Loucy (cell line): ENCODE data around the gene RXRA.

Experiments used
- H2AFZ ChIP-seq: fragments of 200-600 bp; sonication (generic); 2 replicates; pipeline ENCODE4 v1.6.0; 2016; ENCODE audit warnings: antibody characterized with exemption, mild to moderate bottlenecking, low read length, moderate library complexity
- H3F3A ChIP-seq: fragments of 200-600 bp; 2 replicates; pipeline ENCODE4 v1.6.0; 2016; ENCODE audit warnings: antibody characterized with exemption, low read depth, mild to moderate bottlenecking
- H3K27me3 ChIP-seq: fragments of 200-600 bp; sonication (generic); 2 replicates; pipeline ENCODE4 v1.6.1; 2014; ENCODE audit warnings: low read length, mild to moderate bottlenecking; ENCODE audit not compliant: insufficient read depth, poor library complexity, severe bottlenecking
- H3K36me3 ChIP-seq: fragments of 200-600 bp; sonication (generic); 2 replicates; pipeline ENCODE4 v1.6.1; 2016; ENCODE audit warnings: low read length; ENCODE audit not compliant: insufficient read depth
- H3K4me1 ChIP-seq: fragments of 200-600 bp; sonication (generic); 2 replicates; pipeline ENCODE4 v1.5.1; 2014; ENCODE audit warnings: low read length, mild to moderate bottlenecking; ENCODE audit not compliant: insufficient read depth, poor library complexity, severe bottlenecking
- H3K4me2 ChIP-seq: fragments of 200-600 bp; sonication (generic); 2 replicates; pipeline ENCODE4 v1.6.0; 2014; ENCODE audit warnings: antibody characterized with exemption, low read length, low read depth, mild to moderate bottlenecking; ENCODE audit not compliant: poor library complexity, severe bottlenecking
- H3K4me3 ChIP-seq: fragments of 200-600 bp; sonication (generic); 2 replicates; pipeline ENCODE4 v1.5.1; 2014; ENCODE audit warnings: low read length, mild to moderate bottlenecking, mixed read lengths; ENCODE audit not compliant: poor library complexity, severe bottlenecking
- H3K79me2 ChIP-seq: fragments of 200-600 bp; sonication (generic); 2 replicates; pipeline ENCODE4 v1.6.1; 2014; ENCODE audit warnings: low read length; ENCODE audit not compliant: insufficient read depth
- H3K9ac ChIP-seq: fragments of 200-600 bp; sonication (generic); 2 replicates; pipeline ENCODE4 v1.6.0; 2014; ENCODE audit warnings: mild to moderate bottlenecking, low read depth, low read length, moderate library complexity; ENCODE audit not compliant: poor library complexity, severe bottlenecking
- H3K9me2 ChIP-seq: fragments of 200-600 bp; sonication (generic); replicated peaks from 2 replicates; pipeline ENCODE4 v1.6.1; 2016; ENCODE audit warnings: low read depth, low read length, mixed read lengths
- H3K9me3 ChIP-seq: fragments of 200-600 bp; sonication (generic); 2 replicates; pipeline ENCODE4 v1.6.1; 2014; ENCODE audit warnings: mild to moderate bottlenecking, antibody characterized with exemption, low read length, low read depth; ENCODE audit not compliant: insufficient read depth
- H4K20me1 ChIP-seq: fragments of 200-600 bp; sonication (generic); 2 replicates; pipeline ENCODE4 v1.6.0; 2014; ENCODE audit warnings: antibody characterized with exemption, low read length, mild to moderate bottlenecking; ENCODE audit not compliant: insufficient read depth, poor library complexity, severe bottlenecking
- CTCF ChIP-seq: fragments of 200-600 bp; sonication (generic); conservative IDR thresholded peaks from 2 replicates; pipeline ENCODE4 v1.5.1; 2014; ENCODE audit warnings: mild to moderate bottlenecking, antibody characterized with exemption, low read length
- EZH2phosphoT487 ChIP-seq: fragments of 200-600 bp; IDR thresholded peaks from 2 replicates; pipeline ENCODE4 v1.6.1; 2018; ENCODE audit warnings: antibody characterized with exemption, mild to moderate bottlenecking, moderate library complexity, borderline replicate concordance

Gene RXRA

GRCh38 chr9:134424818-134425217, 98.6 kb downstream of the RXRA start:
- Histone ChIP-seq H3K4me3 (no peak overlapping the region), H3K9me2 (no peaks in the 10 kb centered on the region), H3K79me2 (no peaks in the 10 kb centered on the region), H3K4me2 (no peak overlapping the region), H2AFZ (no peak overlapping the region), H3F3A (no peaks in the 10 kb centered on the region), H3K9ac (no peak overlapping the region), H3K27me3 (no peaks in the 10 kb centered on the region), H3K36me3 (peaks cover 70% of the 10 kb centered on the region; the same call in 1 of the 2 replicates), H3K4me1 (no peaks in the 10 kb centered on the region), H3K9me3 (no peaks in the 10 kb centered on the region), H4K20me1 (no peaks in the 10 kb centered on the region)
- TF ChIP-seq CTCF (no peak), EZH2phosphoT487 (no peak)

- no peak overlapping the region for H3K4me3 ChIP-seq
- no peaks in the 10 kb centered on the region for H4K20me1 ChIP-seq
- H3K36me3 ChIP-seq: peaks cover 69% of the 10 kb centered on the region; the same call in 1 of the 2 replicates
- H3K27me3 ChIP-seq: no peaks in the 10 kb centered on the region
- no peaks in the 10 kb centered on the region for H3F3A ChIP-seq
- H2AFZ ChIP-seq: no peak overlapping the region
- no peaks in the 10 kb centered on the region for H3K4me1 ChIP-seq
- H3K4me2 ChIP-seq: no peak overlapping the region
- H3K9ac ChIP-seq: no peak overlapping the region
- no peak for TF ChIP-seq CTCF
- TF ChIP-seq EZH2phosphoT487: no peak
- no peaks in the 10 kb centered on the region for H3K9me2 ChIP-seq
- no peaks in the 10 kb centered on the region for H3K79me2 ChIP-seq
- no peaks in the 10 kb centered on the region for H3K9me3 ChIP-seq
Measured at GRCh38 chr9:134425401-134425800, 99.1 kb downstream of the RXRA start.

- H3K4me1 ChIP-seq: no peaks in the 10 kb centered on the region
- H3K4me2 ChIP-seq: no peak overlapping the region
- H3K27me3 ChIP-seq: no peaks in the 10 kb centered on the region
- H3F3A ChIP-seq: no peaks in the 10 kb centered on the region
- peaks cover 69% of the 10 kb centered on the region; the same call in 1 of the 2 replicates for H3K36me3 ChIP-seq
- H2AFZ ChIP-seq: no peak overlapping the region
- TF ChIP-seq EZH2phosphoT487: no peak
- TF ChIP-seq CTCF: no peak
- no peaks in the 10 kb centered on the region for H3K79me2 ChIP-seq
- no peak overlapping the region for H3K4me3 ChIP-seq
- H4K20me1 ChIP-seq: no peaks in the 10 kb centered on the region
- no peaks in the 10 kb centered on the region for H3K9me2 ChIP-seq
- no peak overlapping the region for H3K9ac ChIP-seq
- H3K9me3 ChIP-seq: no peaks in the 10 kb centered on the region
Measured at GRCh38 chr9:134425812-134426211, 99.6 kb downstream of the RXRA start.
